K562 (cell line): Measurements from ENCODE around the gene ARPC4. TPM values are rescaled to one million over a fixed set of nuclear protein-coding genes. Genes with fewer than 3 reads are reported as not detected.

ENCODE experiments used
- NCOA4 ChIP-seq: fragments of 450-650 bp; IDR thresholded peaks from 2 replicates; pipeline ENCODE4 v1.6.1; 2018; ENCODE audit warnings: mild to moderate bottlenecking; ENCODE audit not compliant: partially characterized antibody
- PHTF2 ChIP-seq: fragments of 250-450 bp; sonication (Bioruptor Pico); IDR thresholded peaks from 2 replicates; pipeline ENCODE4 v1.5.0; 2021; ENCODE audit warnings: mild to moderate bottlenecking
- PTTG1 ChIP-seq: fragments of 450-650 bp; IDR thresholded peaks from 2 replicates; pipeline ENCODE4 v1.6.1; 2016; ENCODE audit warnings: low read depth, mild to moderate bottlenecking, missing genetic modification characterization, missing compliant biosample characterization
- SUPT5H ChIP-seq: fragments of 450-650 bp; IDR thresholded peaks from 2 replicates; pipeline ENCODE4 v1.6.1; 2016
- TAF15 ChIP-seq: fragments of 200-400 bp; formaldehyde crosslinking; IDR thresholded peaks from 2 replicates; pipeline ENCODE4 v1.6.1; 2017; ENCODE audit warnings: mild to moderate bottlenecking, low read depth, low read length, moderate library complexity
- ZNF174 ChIP-seq: fragments of 250-450 bp; sonication (Bioruptor Pico); IDR thresholded peaks from 2 replicates; pipeline ENCODE4 v1.4.0; 2020; ENCODE audit warnings: mild to moderate bottlenecking
- polyA plus RNA-seq, 8 experiments: library from polyadenylated mRNA; depleted of rRNA in 4 of 8; stranded (reverse) in 5 of 8; unstranded in 3 of 8; fragments of >200 nt; fragmentation: Nextera tagmentation in 2 of 8; fragmentation: Illumina TruSeq in 1 of 8; extraction: Ambion mirVana in 2 of 8; extraction: Trizol in 1 of 8; gene quantifications; 2 replicates each; pipeline versions ENCODE4 v1.2.1 to v1.2.3, GENCODE V29; 2011 to 2014; ENCODE audit warnings: inconsistent platforms in 1 of 8, missing spikeins in 1 of 8
- total RNA-seq, 7 experiments: library from RNA; depleted of rRNA in 6 of 7; stranded (reverse); fragments of >200 nt in 6 of 7; fragmentation: Illumina TruSeq in 2 of 7; extraction: Trizol in 2 of 7; gene quantifications; 2 replicates each; pipeline versions ENCODE4 v1.2.1 to v1.2.3, GENCODE V29; 2011 to 2021; ENCODE audit warnings: low replicate concordance in 1 of 7
- TF ChIP-seq, protein P1 (sequence below), 2 experiments: fragments of 450-650 bp; formaldehyde crosslinking in 1 of 2; IDR thresholded peaks; 2 replicates each; pipeline versions ENCODE4 v1.4.0 to v1.6.1; 2014 to 2020; ENCODE audit warnings: mild to moderate bottlenecking in 2 of 2, borderline replicate concordance in 1 of 2, low read depth in 1 of 2
- TF ChIP-seq, protein P2 (sequence below): fragments of 250-450 bp; sonication (Bioruptor Pico); IDR thresholded peaks from 2 replicates; pipeline ENCODE4 v1.5.0; 2021
- TF ChIP-seq, protein P3 (sequence below): fragments of 450-650 bp; formaldehyde crosslinking; IDR thresholded peaks from 2 replicates; pipeline ENCODE4 v1.4.0; 2020; ENCODE audit warnings: mild to moderate bottlenecking, moderate library complexity
- TF ChIP-seq, protein P4 (sequence below): sonication (generic); formaldehyde crosslinking; IDR thresholded peaks from 2 replicates; pipeline ENCODE4 v1.8.0; 2022; ENCODE audit warnings: mild to moderate bottlenecking, missing genetic modification reagents
- TF ChIP-seq, protein P5 (sequence below): fragments of 450-650 bp; IDR thresholded peaks from 2 replicates; pipeline ENCODE4 v1.7.0; 2016; ENCODE audit warnings: borderline replicate concordance

Gene ARPC4
- total and polyA plus RNA-seq, 9 of the 15 experiments (the other 6 are each of a cell fraction or from before 2014, with no cell fraction given): 20.1 to 153 (median 119) TPM

DNA sequence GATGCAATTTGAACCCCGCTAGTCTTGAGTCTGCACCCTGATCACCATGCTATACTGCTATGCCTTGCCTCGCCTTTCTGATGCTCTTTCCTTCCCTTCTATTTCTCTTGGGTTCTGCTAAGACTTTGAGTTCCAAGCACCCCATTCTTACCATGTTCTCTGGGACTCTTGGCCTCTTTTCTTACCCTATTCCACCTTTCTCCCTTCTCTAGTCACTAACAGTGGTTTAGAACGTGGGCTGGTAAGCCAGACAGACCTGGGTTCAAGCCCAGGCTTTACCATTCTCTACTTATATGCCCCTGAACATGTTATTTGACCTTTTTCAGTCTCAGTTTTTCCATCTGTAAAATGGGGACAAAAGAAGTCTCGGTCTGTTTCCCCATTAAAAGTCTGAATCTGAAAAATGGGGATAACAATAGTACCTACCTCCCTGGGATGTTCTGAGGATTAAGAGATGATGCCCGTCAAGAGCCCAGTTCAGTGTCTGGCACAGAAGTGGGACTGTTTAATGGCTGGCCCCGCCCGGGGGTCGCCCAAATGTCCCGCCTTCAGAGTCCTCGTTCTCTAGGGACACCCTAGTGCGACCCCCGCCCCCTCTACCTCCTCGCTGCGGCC, 985 bp upstream of the ARPC4 start (continued):
- TF ChIP-seq, protein P1, sequence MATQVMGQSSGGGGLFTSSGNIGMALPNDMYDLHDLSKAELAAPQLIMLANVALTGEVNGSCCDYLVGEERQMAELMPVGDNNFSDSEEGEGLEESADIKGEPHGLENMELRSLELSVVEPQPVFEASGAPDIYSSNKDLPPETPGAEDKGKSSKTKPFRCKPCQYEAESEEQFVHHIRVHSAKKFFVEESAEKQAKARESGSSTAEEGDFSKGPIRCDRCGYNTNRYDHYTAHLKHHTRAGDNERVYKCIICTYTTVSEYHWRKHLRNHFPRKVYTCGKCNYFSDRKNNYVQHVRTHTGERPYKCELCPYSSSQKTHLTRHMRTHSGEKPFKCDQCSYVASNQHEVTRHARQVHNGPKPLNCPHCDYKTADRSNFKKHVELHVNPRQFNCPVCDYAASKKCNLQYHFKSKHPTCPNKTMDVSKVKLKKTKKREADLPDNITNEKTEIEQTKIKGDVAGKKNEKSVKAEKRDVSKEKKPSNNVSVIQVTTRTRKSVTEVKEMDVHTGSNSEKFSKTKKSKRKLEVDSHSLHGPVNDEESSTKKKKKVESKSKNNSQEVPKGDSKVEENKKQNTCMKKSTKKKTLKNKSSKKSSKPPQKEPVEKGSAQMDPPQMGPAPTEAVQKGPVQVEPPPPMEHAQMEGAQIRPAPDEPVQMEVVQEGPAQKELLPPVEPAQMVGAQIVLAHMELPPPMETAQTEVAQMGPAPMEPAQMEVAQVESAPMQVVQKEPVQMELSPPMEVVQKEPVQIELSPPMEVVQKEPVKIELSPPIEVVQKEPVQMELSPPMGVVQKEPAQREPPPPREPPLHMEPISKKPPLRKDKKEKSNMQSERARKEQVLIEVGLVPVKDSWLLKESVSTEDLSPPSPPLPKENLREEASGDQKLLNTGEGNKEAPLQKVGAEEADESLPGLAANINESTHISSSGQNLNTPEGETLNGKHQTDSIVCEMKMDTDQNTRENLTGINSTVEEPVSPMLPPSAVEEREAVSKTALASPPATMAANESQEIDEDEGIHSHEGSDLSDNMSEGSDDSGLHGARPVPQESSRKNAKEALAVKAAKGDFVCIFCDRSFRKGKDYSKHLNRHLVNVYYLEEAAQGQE (IDR thresholded peaks at IDR 0.05; ENCODE audit: borderline replicate concordance): no peak
- TF ChIP-seq, protein P1 (CRISPR knock-in tag; IDR thresholded peaks at IDR 0.05; ENCODE audit: low read depth): no peak
- TF ChIP-seq, protein P2, sequence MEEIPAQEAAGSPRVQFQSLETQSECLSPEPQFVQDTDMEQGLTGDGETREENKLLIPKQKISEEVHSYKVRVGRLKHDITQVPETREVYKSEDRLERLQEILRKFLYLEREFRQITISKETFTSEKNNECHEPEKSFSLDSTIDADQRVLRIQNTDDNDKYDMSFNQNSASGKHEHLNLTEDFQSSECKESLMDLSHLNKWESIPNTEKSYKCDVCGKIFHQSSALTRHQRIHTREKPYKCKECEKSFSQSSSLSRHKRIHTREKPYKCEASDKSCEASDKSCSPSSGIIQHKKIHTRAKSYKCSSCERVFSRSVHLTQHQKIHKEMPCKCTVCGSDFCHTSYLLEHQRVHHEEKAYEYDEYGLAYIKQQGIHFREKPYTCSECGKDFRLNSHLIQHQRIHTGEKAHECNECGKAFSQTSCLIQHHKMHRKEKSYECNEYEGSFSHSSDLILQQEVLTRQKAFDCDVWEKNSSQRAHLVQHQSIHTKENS (CRISPR knock-in tag): no peak
- TF ChIP-seq TAF15: no peak
- no peak for TF ChIP-seq PTTG1 (tag)
- TF ChIP-seq, protein P3, sequence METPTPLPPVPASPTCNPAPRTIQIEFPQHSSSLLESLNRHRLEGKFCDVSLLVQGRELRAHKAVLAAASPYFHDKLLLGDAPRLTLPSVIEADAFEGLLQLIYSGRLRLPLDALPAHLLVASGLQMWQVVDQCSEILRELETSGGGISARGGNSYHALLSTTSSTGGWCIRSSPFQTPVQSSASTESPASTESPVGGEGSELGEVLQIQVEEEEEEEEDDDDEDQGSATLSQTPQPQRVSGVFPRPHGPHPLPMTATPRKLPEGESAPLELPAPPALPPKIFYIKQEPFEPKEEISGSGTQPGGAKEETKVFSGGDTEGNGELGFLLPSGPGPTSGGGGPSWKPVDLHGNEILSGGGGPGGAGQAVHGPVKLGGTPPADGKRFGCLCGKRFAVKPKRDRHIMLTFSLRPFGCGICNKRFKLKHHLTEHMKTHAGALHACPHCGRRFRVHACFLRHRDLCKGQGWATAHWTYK (CRISPR knock-in tag): no peak
- 0 out of 2 replicates have a peak, but pooled peaks have one; percentile 66 for TF ChIP-seq SUPT5H
- TF ChIP-seq, protein P4, sequence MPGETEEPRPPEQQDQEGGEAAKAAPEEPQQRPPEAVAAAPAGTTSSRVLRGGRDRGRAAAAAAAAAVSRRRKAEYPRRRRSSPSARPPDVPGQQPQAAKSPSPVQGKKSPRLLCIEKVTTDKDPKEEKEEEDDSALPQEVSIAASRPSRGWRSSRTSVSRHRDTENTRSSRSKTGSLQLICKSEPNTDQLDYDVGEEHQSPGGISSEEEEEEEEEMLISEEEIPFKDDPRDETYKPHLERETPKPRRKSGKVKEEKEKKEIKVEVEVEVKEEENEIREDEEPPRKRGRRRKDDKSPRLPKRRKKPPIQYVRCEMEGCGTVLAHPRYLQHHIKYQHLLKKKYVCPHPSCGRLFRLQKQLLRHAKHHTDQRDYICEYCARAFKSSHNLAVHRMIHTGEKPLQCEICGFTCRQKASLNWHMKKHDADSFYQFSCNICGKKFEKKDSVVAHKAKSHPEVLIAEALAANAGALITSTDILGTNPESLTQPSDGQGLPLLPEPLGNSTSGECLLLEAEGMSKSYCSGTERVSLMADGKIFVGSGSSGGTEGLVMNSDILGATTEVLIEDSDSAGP: no peak
- TF ChIP-seq, protein P5, sequence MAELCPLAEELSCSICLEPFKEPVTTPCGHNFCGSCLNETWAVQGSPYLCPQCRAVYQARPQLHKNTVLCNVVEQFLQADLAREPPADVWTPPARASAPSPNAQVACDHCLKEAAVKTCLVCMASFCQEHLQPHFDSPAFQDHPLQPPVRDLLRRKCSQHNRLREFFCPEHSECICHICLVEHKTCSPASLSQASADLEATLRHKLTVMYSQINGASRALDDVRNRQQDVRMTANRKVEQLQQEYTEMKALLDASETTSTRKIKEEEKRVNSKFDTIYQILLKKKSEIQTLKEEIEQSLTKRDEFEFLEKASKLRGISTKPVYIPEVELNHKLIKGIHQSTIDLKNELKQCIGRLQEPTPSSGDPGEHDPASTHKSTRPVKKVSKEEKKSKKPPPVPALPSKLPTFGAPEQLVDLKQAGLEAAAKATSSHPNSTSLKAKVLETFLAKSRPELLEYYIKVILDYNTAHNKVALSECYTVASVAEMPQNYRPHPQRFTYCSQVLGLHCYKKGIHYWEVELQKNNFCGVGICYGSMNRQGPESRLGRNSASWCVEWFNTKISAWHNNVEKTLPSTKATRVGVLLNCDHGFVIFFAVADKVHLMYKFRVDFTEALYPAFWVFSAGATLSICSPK: 0 out of 2 replicates have a peak, but pooled peaks have one; percentile 66
- TF ChIP-seq PHTF2 (CRISPR knock-in tag): no peak
- TF ChIP-seq ZNF174: no peak
- TF ChIP-seq NCOA4: no peak
